ENCODE data around the gene HNRNPAB. TPM values are rescaled to one million over a fixed set of nuclear protein-coding genes. Genes with fewer than 3 reads are reported as not detected.

Gene HNRNPAB
- total and polyA plus RNA-seq, 2 donors (not counting 3 experiments of a cell fraction or from before 2014, with no cell fraction given), result 207 to 309 TPM

GRCh38 chr5:178237431-178238312 lies 33.3 kb downstream of the HNRNPAB start:
- CTCF ChIA-PET, result interaction anchor here (1.1 kb wide), 1 partner anchor 33 kb away, joined by 3 read pairs; the partner anchor contains the start of gene HNRNPAB
- Histone ChIP-seq H3K4me2 (ENCODE audit: insufficient read depth, low read length) (no peak overlapping the region), H2AFZ (ENCODE audit: low read depth, low read length) (no peak overlapping the region), H3K27me3 (ENCODE audit: control insufficient read depth in 2 of 2, insufficient read depth in 2 of 2, low read length in 2 of 2) (no peaks in the 10 kb centered on the region), H3K4me1 (ENCODE audit: control insufficient read depth, extremely low read depth, insufficient read depth, low read length) (peaks cover 14% of the 10 kb centered on the region), H3K27ac (ENCODE audit: insufficient read depth, low read depth, low read length) (no peak overlapping the region), H3K4me3 (replicated peaks in 1 of 3; ENCODE audit: insufficient read depth in 1 of 3, low read depth in 1 of 3, low read length in 3 of 3) (no peak overlapping the region), H3K9me1 (replicated peaks; ENCODE audit: control insufficient read depth, extremely low read depth, insufficient read depth, low read length) (no peaks in the 10 kb centered on the region), H3K79me2 (ENCODE audit: control insufficient read depth, insufficient read depth, low read length) (no peaks in the 10 kb centered on the region), H3K9ac (replicated peaks; ENCODE audit: extremely low read depth, insufficient read depth, low read length) (no peak overlapping the region), H4K20me1 (replicated peaks; ENCODE audit: control insufficient read depth, extremely low read depth, insufficient read depth, low read length) (no peaks in the 10 kb centered on the region), H3K9me3 (replicated peaks; ENCODE audit: control insufficient read depth, insufficient read depth, low read length) (no peaks in the 10 kb centered on the region), H3K36me3 (ENCODE audit: control insufficient read depth in 2 of 2, extremely low read depth in 1 of 2, insufficient read depth in 2 of 2, low read length in 2 of 2) (no peaks in the 10 kb centered on the region)
- POLR2A ChIA-PET, result no interaction called here
- intact Hi-C loops (cut with micrococcal nuclease) (loop anchor here (5.0 kb wide), 1 partner anchor 1320 kb away; no protein-coding TSS in a partner anchor), dilution Hi-C loops (cut with MboI; ENCODE audit: extremely low pct_ligation_motif_present, low sequenced_read_pairs) (no loop called here)
- FAIRE-seq (no peak), DNase-seq (ENCODE audit: low read depth, low spot score) (no peak)
- TF ChIP-seq FOS (IDR thresholded peaks at IDR 0.05; ENCODE audit: borderline replicate concordance, insufficient read depth, low read length), result no peak
- no peak for TF ChIP-seq JUN (IDR thresholded peaks at IDR 0.05; ENCODE audit: borderline replicate concordance, insufficient read depth, insufficient read length, low read depth)
- no peak for TF ChIP-seq POLR2A (IDR thresholded peaks at IDR 0.05; ENCODE audit: low read depth, low read length)
- TF ChIP-seq MAX (IDR thresholded peaks at IDR 0.05; ENCODE audit: insufficient read depth, insufficient read length), result no peak
- TF ChIP-seq CTCF (IDR thresholded peaks at IDR 0.05; ENCODE audit: extremely low read depth in 1 of 2, insufficient read depth in 1 of 2, low read depth in 1 of 2, low read length in 2 of 2), result no peak
- no peak for TF ChIP-seq EZH2 (IDR thresholded peaks at IDR 0.05; ENCODE audit: borderline replicate concordance, low read depth, low read length, severe bottlenecking)
- no peak for TF ChIP-seq GATA2 (IDR thresholded peaks at IDR 0.05; ENCODE audit: insufficient read depth, insufficient read length, low read depth, low read length)
- no peak for TF ChIP-seq POLR2AphosphoS5 (IDR thresholded peaks at IDR 0.05; ENCODE audit: insufficient read depth, low read depth, low read length)
- no TSS peak for BruUV-seq (replicated peaks)
